SHP77 (cell line): Measurements from ENCODE around the gene SHTN1.
A peak's percentile ranks its signal among the peaks of the same experiment; 100 is the strongest.

Experiments
- DNase-seq, 2 experiments: peaks; one replicate each; lab custom pipeline; 2025; lab: John Stamatoyannopoulos, UW

SHTN1 gene

DNA sequence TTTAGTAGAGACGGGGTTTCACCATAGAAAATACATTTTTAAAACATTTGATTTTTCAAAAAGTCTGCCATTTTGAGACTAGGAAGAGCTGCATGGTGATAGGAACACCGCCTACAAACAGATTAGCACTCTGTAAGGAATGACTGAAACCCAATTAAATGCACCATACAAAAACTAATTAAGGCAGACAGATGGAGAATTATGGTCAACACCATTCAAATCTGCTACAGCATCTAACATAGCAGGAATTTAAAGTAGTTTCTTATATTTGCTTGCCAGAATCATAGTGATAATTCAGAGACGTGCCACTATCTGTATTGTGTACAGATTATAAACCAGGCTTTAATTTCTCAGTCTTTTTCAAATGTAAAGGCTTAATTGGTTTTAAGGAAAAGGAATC lies 87.5 kb downstream of the SHTN1 start:
- DNase-seq = no peak

DNA sequence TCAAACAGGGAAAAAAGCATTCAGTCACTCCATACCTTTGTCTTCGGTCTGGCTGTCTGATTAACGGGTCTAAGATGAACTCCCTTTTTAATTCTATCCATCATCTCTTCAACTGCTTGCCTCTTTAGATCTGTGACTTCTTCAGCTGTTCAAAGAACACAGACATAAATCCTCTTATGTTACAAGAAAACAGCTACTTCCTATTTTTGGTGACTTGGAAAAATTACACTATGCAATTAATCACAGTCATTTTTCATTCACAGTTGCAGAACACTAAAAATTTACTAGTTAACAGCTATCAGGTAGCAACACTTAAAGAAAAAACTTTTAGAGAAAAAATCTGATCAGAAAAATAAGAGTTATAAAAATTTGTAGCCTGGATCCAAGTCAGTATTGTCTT lies 89.6 kb downstream of the SHTN1 start:
- no peak for DNase-seq

DNA sequence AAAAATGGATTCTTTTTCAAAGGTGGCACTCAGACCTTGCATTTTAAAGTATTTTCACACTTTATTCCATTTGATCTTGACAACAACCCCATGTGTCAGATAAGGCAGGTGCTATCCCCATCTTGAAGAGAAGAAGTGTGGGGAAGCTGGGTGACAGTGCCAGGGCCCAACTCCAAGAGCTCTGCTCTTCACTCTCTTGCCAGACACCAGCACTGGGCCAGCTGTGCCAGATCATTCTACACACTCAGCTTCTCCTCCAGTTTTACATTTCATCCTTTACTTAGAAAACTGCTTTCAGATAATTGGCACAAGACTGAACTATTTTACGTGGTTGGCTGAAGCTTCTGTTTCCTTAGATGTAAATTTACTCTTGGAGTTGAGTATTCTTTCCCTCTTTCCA lies 91.3 kb downstream of the SHTN1 start:
- no peak for DNase-seq

DNA sequence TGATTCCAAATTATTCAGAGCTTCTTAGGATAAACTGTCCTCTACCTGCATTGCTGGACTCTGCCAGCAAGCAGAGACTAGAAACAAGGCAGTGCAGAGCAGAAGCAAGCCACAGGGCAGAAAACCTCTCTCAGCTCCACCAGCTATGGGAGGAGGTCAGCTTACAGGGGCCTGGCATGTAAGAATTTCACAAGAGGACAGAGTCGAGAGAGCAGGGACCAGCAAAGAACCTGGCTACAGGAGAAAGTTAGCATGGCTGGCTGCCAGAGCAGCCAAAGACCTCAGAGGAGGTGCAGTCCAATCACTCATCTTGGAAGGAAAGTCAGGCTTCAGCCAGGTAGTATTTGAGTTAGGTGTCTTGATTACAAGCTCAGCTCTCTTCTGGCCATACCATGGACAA lies 92.8 kb downstream of the SHTN1 start:
- DNase-seq = no peak

DNA sequence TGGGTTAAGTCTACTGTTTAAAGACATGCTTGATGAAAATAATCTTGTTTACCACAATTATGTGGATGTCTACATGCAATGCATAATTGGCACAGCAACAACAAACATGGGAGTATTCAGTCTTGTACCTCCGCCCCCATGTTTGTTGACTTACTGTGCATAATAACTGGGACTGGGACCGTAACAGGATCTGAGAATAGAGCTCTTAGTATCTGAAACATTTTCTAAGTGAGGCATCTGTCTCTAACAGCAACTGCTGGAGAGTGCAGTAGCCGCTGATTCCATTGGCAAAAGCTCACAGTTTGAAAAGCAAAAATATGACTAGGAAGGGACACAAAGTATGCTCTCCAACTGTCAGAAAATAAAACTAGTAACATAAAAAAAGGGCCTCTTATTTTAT lies 94.1 kb downstream of the SHTN1 start:
- DNase-seq = no peak

DNA sequence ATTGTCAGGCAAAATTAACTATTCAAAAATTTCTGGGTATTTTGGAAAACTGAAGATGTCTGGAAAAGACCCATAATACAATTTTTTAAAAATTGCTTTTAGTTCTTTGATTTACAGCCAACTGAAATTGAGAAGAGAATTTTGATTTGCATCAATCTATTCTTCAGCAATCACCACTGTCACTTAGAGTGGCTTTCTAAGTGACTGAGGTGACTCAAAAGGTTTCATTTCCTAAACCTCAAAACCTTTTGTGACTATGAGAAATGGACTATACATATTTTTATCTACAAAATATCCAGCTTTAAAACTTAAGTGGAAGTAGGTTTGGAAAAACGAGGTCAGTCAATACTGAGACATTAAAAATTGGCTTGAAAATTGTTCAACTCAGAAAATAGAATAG lies 95.7 kb downstream of the SHTN1 start:
- DNase-seq = no peak

DNA sequence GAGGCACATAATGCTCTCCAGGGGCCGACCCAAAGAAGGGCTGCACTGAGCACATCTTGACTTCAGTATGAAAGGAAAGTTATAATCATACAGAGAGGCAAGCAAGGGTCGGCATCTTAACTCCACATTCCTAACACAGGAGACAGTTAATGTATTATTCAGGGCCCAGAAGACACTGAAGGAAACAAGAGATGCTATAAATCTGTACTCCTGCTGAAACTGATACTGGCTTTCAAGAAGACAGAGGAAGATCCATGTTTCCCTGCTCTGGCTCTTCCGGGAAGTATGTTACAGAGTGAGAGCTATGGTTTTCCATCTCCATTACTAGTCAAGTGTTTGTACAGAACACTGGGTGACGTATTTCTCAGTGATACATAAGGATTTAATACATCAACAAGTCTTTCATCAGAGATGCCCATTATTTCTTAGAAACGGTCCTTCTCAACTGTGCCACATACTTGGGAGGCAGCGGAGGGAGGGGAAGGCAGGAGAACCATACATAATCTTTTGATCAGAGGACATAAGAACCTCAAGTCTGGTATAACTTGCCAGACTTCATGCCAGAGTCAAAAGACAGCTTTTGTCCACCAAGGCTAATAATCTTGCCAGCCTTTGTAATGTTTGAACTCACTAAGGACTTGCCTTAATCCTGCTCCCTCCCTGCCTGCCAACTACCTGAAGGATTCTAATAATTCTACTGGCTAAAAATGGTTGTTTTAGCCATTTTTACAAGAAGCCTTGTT lies 97.6 kb downstream of the SHTN1 start:
- no peak for DNase-seq

DNA sequence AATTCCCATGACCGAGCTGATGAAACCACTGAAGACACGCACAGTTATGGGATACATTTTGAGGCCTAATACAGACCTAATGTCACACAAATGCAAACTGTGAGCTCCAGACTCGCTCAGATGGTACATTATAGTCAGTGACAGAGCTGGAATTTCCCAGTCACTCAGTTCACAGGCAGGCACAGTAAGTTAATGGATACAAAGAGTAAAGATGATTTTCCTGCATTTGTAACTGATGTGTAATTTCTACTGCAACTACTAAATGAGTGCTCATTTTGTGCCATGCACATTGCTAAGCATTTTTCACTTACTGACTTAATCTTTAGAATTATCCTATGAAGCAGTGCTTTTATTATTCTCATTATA lies 99.2 kb downstream of the SHTN1 start:
- no peak for DNase-seq

DNA sequence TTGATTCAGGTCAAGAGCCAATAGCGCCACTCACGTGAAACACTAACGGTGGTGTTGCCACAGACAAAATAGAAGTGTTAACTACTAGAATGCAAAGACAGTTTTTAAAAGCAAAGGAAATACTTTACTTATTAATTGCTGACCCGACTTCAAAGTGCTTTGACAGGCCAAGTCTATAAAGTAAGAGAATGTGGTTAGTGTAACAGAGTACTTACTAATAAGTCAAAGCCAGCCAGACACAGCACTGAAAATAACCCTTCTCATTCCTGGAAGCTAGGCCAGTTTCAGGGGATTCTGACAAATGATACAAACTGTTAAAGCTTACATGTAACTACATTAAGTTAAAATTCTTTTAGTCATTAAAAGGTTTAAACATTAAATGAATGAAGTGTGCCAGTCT lies 105.4 kb downstream of the SHTN1 start:
- DNase-seq = no peak

DNA sequence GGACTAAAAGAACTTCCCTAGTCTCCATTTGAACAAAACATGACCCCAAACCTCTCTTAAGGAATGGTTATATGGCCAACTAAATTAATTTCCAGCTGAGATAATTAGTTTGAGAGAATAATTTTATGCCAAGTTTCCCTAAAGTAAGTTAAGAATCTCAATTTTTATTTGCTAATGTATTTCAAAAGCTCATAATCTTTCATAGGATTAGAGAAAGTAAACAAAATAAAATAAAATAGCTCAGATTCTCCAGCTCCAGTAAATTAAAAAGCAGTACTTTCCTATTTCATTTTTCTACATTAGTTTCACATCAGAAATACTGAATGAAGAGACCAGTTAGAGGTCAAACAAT lies 111.3 kb downstream of the SHTN1 start:
- no peak for DNase-seq

DNA sequence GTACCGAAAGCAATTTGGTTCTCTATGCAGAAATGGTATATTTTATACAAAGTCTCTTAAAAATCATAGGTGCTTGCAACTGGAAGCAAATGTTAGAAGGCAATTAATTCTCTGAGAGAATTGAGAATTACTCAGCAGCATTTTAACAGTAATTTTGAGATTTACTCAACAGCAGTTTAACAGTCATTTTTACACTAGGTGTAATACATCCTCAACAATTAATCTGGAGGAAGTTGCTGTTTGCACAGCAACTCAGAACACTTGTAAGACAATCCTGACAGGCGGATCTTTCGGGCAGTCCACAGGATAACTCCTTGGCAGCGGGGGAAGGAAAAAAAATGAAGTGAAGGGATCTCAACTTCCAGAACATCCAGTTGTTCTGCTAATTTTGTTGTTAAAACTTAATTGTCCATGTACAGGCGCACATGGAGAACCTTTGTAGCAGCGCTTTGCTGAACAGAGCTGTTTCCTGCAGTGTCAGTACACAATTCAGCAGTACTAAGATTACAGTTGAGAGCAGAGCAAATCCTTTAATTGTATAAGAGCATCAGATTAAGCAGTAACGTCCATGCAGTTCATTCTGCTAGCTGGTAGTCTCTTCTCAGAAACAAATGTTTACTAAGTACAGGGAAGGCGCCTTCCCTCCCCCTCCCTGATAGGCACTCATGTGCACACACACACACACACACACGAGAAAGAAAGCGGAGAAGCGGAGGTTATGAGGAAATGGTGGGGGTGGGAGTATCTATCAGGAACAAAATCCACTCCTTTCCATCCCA lies 111.9 kb downstream of the SHTN1 start:
- no peak for DNase-seq

DNA sequence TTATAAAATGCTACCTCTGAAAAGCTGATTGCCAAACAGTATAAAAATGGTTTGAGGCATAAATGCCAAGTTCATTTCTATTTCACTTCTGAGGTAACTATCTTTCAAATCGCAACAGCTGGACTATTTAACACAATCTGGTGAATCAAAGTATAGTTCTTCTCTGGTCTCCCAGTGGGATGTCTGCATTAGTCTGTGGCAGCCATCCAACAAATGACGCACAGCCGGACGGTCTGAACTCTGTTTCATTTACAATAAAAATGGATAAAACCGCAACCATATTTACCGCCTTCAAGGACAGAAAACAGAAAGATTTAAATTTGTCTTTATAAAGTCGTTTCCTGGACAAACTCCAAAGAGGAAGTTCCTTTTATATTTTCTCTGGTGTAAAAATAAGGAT lies 113.8 kb downstream of the SHTN1 start:
- no peak for DNase-seq

DNA sequence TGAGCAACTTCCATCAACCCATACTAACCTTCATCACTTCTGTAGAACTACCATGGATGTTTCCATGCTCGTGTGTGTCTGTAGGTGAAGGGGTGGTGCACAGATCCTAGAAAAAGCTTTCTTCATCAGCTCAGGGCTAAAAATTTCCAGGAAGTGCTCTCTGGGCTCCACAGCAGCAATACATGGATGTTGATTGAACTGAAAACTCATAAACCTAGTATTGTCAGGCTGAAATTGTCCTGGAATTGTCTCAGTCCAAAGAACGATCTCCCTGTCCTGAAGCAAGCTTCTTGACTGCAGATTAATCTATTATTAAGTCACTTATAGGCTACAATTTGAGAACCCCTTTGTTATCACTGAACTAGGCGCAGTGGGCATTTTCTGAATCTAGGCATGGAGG lies 115.9 kb downstream of the SHTN1 start:
- no peak for DNase-seq

DNA sequence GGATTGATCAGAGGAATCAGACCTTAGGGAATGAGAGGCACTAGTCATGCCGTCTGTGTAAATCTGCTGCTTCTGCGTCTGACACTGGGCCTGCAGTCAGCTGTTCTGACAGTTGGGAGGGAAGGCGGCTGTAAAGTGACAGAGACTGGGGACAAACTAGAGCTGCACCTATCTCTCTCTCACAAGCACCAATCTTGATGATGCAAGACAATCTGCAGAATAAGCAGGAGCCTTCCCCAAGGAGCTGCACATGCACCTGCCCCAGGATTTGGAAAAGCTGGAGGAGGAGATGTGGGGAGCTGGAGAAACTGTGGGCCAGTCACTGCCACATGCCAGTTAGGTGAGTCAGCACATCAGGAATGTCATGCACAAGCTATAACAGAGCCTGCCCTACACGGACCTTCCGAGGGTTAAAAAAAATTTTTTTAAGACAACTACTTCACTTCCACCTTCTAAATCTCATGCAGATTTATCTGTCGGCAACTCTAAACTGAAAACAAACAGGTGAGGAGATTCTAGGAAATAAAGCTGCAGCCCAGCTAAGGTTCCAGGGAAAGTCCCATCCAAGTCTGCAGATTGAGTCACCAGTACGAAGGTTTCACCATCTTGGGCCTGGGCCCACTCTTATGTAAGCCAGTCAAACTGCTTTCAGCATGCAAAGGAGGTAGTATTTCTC lies 116.5 kb downstream of the SHTN1 start:
- no peak for DNase-seq

DNA sequence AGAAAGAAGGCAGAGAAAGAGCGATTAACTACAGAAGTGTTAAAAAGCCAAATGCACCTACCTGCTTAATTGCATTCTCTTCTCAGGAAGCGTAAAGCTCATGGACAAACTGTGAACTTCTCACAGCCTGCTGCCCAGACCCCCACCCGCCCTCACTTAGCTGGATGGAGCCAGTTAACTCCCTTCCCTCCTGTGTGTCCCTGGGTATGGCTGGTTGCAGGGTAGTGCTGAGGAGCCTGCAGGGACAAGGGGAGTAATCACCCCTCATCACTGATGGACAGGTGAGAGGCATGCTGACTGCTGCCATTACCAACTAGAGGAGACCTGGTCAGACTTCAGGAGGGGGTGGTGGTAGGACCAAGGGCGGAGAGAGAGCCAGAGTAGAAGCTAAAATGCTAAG lies 118.2 kb downstream of the SHTN1 start:
- DNase-seq = no peak

DNA sequence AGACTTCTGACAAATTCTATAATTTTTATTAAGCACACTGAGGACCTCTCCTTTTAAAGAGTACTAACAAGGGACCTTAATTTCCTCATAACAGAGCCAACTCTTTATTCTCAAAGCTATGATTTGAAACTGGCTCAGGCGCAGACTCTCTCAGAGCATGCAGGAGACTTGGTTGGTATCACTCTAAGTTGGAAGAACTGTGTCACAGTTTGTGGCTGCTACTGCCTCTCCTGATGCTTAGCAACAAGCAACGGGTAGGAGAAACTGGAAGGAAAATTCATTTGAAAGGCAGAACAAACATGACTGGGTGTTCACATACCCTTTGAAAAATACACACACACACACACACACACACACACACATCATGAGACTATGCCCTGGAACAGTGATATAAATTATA lies 122.3 kb downstream of the SHTN1 start:
- no peak for DNase-seq

DNA sequence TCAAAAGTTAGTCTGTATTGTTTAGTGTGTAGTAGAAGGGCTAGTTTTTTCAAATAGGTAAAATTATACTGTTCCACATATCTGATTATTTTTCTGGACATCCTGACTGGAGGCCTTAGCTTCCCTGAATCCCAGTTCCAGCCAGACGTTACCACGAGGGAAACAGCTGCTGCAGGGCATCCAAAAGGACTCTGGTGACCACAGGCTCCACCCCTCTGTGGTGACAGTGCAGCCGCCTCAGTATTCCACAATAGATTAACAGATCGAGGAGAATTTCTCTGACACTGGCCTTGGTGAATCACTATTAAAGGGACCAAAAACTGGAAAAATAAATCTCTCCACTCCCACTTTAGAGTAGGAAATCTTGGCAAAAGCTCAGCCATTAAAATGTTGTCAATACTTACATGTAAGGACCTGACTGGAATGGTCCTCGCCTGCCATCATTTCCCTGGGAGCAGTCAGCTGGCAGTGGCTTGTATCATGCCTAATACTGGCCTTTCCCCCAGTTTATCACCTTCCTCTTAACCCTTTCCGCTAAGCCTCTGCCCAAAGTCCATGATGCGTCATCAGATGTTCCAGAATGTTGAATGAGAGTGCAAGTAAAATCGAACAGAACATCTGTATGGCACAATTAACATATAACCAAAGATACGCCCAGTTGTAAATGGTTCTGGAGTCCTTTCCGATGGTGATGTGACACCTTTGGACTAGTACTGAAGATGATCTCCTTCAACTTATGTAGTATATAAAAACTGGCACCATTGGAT lies 124.1 kb downstream of the SHTN1 start:
- peak in 1 of 2 experiments; percentile 1 for DNase-seq

DNA sequence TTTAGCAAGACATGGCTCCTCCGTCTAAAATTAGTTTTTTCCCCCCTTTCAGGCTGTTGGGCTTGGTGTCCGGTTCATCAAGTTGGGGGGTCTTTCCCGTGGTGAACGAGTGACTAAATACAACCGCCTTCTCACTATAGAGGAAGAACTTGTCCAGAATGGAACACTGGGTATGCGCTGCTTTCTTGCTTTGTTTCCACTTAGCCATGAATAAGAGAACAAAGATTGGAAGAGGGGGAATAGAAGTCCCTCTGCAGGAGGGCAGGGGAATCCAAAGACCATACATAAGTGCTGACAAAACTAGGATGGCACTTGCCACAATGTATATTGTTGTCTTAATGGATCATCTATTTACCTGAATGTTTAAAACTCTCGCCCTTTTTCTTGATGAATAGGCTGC lies 125.2 kb downstream of the SHTN1 start:
- no peak for DNase-seq

DNA sequence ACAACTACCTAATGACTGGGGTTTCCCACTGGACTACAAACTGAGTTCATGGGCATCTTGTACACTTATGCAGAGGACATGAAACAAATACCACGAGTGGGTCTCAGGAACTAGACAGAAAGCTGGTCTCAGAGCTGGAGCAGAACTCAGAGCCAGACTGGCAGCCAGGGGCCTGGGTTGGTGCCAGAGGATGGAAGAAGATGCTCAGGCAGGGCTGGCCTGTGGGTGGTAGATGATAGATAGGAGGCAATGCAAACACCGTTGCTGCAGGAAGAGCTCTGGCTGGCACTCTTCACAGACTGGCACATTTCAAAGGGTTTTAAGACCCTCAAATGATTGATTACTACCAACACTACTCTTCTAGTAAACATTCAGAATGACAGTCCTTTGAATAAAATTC lies 126.9 kb downstream of the SHTN1 start:
- no peak for DNase-seq

DNA sequence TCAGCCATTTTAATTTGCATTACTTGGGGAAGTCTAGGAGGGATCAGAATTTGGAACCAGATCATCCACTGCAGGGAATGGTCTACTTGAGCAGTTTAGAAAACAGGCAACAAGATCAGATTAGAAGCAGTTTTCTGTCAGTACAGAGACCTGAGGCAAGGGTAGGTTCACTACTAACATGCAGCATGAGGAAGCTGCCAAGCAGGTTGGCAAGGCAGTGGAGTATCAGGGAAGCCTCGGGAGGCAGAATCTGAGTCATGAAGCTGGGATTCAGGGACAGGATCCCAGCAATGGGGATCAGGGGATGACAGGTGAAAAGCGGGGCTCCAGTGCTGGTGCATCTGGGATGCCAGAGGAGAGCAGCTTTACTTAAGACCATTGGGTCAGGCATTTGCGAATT lies 127.6 kb downstream of the SHTN1 start:
- no peak for DNase-seq

DNA sequence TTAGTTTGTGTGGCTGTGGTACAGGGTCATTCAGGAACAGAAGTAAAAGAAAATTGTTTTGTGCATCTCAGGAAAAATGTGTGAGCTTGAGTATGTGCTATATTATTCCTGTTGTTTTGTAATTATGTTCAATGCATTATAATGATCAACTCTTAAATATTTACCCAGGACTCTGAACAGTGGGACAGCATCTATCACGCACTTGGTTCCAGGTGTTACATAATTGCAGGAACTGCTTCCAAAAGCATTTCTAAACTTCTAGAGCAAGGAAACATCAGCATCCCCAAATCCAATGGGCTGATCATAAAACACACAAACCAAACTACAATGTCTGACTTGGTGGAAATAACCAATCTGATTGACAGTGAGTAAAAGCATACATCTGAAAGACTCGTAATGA lies 129.1 kb downstream of the SHTN1 start:
- no peak for DNase-seq

DNA sequence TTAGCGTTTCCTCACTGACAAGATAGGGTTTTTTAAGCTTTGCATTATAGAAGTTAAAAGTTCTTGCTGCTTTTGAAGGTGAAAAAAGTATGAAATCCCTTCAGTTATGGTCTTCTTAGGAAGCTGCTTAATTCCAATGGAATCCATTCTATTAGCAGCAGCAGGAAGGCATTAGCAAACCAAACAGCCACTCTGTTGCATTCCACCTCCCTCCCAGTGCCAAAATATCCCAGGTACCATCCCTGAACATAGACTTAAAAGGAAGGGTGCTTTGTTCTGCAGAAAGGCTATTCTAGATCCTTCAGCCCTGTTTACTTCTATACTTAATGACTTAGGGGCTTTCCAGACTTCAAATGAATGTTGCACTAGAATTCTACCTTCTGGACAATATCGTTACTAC lies 131.9 kb downstream of the SHTN1 start:
- no peak for DNase-seq

DNA sequence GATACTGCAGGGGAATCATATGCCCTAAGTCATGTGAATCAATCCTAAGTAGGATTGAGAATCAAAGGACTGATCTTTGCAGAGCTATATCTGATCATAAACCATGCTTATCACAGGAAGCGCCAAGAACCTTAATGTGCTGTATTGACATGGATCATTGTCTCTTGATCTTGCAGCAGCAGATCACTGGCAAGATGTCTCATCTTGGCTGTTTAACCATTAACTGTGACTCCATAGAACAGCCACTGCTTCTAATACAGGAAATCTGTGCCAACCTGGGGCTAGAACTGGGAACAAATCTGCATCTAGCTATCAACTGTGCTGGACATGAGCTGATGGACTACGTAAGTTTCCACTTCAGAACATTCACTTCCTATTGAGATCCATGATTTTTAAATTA lies 134.0 kb downstream of the SHTN1 start:
- no peak for DNase-seq
